Sigmoid colon (tissue), 7 donors: ENCODE data around the gene IQGAP1. TPM values are rescaled to one million over a fixed set of nuclear protein-coding genes. Genes with fewer than 3 reads are reported as not detected.

ENCODE experiments used
- DNase-seq: peaks from one replicate; pipeline ENCODE4 v3.0.0-alpha.2; 2019
- H3K27ac ChIP-seq, 4 donors: fragments of 200-600 bp; sonication (generic); one replicate each; pipeline ENCODE4 v1.5.1; 2016 to 2019; ENCODE audit warnings: mild to moderate bottlenecking in 1 of 4
- H3K27me3 ChIP-seq, 3 donors: fragments of 200-600 bp; sonication (generic); one replicate each; pipeline ENCODE4 v1.5.1; 2019; ENCODE audit warnings: mild to moderate bottlenecking in 1 of 3
- H3K36me3 ChIP-seq, 4 donors: fragments of 200-600 bp; sonication (generic); one replicate each; pipeline ENCODE4 v1.5.1; 2016 to 2019
- H3K4me1 ChIP-seq, 4 donors: fragments of 200-600 bp; sonication (generic); one replicate each; pipeline ENCODE4 v1.5.1; 2017 to 2019
- H3K4me3 ChIP-seq, 4 donors: fragments of 200-600 bp; sonication (generic); one replicate each; pipeline ENCODE4 v1.5.1; 2017 to 2019; ENCODE audit warnings: mild to moderate bottlenecking in 2 of 4, moderate library complexity in 1 of 4
- H3K9me3 ChIP-seq, 4 donors: fragments of 200-600 bp in 3 of 4; sonication (generic) in 3 of 4; one replicate each; pipeline versions ENCODE4 v1.5.1 to v1.6.1; 2013 to 2019
- EP300 ChIP-seq, 4 donors: sonication (generic); formaldehyde crosslinking; IDR thresholded peaks; one replicate each; pipeline ENCODE4 v1.6.1; 2017; ENCODE audit warnings: antibody characterized with exemption in 4 of 4
- POLR2A ChIP-seq, 2 donors: fragments of 450-650 bp; IDR thresholded peaks; one replicate each; pipeline ENCODE4 v1.6.1; 2016; ENCODE audit warnings: antibody characterized with exemption in 2 of 2, mild to moderate bottlenecking in 2 of 2, moderate library complexity in 2 of 2
- POLR2AphosphoS5 ChIP-seq, 4 donors: sonication (generic); formaldehyde crosslinking; IDR thresholded peaks; one replicate each; pipeline ENCODE4 v1.6.1; 2017; ENCODE audit warnings: antibody characterized with exemption in 4 of 4
- WGBS, 2 donors: extraction: QIAGEN DNeasy Blood & Tissue Kit; methylation state at CpG; one replicate each; pipeline ENCODE4 v1.1.7; 2013; 5-methylcytosine and 5-hydroxymethylcytosine counted together
- intact Hi-C: fragments of 100-400 bp; cut with DNase I; formaldehyde crosslinking; loops from one replicate; pipeline ENCODE4 v1.15.1; 2023
- polyA plus RNA-seq, 3 donors: library from polyadenylated mRNA; stranded (reverse); fragments of 200-250 nt; gene quantifications; one replicate each; pipeline ENCODE4 v1.2.3, GENCODE V29; 2013
- total RNA-seq, 4 donors: library from RNA; depleted of rRNA; stranded (reverse); fragments of >200 nt; gene quantifications; one replicate each; pipeline ENCODE4 v1.1.0, GENCODE V29; 2016
- TF ChIP-seq, protein P1 (sequence below), 4 experiments: fragments of 450-650 bp in 3 of 4; fragments of 200-600 bp in 1 of 4; IDR thresholded peaks; one replicate each; pipeline ENCODE4 v1.5.1; 2016 to 2019; ENCODE audit warnings: antibody characterized with exemption in 4 of 4, mild to moderate bottlenecking in 3 of 4, moderate library complexity in 2 of 4
- donor health status: healthy with polysubstance abuse.
- donor health status: Bipolar disorder and iron deficiency.
- donor health status: healthy.

The IQGAP1 gene
- total and polyA plus RNA-seq, 7 donors = 96.7 to 283 (median 135) TPM

DNA sequence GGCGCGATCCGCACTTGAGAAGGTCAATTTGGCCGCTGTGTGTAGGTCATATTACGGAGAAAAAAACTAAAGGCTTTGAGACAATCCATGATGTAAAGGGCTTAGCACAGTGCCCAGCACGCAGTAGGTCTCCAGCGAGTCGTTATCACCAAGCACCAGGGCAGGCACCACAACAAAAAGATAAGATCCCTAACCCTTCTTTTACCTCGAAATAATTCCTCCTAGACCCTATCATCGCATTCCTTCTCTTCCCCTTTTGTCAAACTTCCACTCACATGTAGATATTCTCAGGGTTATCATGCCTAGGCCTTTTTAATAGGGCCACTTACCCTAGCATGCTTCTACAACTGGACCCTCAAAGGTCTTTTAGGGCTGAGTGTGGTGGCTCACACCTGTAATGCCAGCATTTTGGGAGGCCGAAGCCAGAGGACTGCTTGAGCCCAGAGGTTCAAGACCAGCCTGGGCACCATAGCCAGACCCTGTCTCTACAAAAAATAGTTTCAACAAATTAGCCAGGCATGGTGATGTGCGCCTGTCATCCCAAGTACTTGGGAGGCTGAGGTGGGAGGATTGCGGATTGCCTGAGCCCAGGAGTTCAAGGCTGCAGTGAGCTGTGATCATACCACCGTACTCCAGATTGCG, 22.5 kb upstream of the IQGAP1 start:
- Histone ChIP-seq H3K9me3 (no peaks in the 10 kb centered on the region), H3K36me3 (no peaks in the 10 kb centered on the region), H3K27me3 (no peaks in the 10 kb centered on the region), H3K27ac (no peak overlapping the region), H3K4me3 (no peak overlapping the region), H3K4me1 (peaks cover 0 to 61% (median 43%) of the 10 kb centered on the region in 4 donors)
- 88 to 94% methylated on average over 15 of the region's 15 CpGs for WGBS, 2 donors
- TF ChIP-seq EP300 (IDR thresholded peaks at IDR 0.05) = no peak
- no peak for TF ChIP-seq POLR2A (IDR thresholded peaks at IDR 0.05)
- no peak for TF ChIP-seq POLR2AphosphoS5 (IDR thresholded peaks at IDR 0.05)
- TF ChIP-seq, protein P1, sequence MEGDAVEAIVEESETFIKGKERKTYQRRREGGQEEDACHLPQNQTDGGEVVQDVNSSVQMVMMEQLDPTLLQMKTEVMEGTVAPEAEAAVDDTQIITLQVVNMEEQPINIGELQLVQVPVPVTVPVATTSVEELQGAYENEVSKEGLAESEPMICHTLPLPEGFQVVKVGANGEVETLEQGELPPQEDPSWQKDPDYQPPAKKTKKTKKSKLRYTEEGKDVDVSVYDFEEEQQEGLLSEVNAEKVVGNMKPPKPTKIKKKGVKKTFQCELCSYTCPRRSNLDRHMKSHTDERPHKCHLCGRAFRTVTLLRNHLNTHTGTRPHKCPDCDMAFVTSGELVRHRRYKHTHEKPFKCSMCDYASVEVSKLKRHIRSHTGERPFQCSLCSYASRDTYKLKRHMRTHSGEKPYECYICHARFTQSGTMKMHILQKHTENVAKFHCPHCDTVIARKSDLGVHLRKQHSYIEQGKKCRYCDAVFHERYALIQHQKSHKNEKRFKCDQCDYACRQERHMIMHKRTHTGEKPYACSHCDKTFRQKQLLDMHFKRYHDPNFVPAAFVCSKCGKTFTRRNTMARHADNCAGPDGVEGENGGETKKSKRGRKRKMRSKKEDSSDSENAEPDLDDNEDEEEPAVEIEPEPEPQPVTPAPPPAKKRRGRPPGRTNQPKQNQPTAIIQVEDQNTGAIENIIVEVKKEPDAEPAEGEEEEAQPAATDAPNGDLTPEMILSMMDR (IDR thresholded peaks at IDR 0.05) = no peak
- intact Hi-C loops = loop anchor here (2.0 kb wide), 1 partner anchor 53 kb away; no protein-coding TSS in a partner anchor
- no peak for DNase-seq

DNA sequence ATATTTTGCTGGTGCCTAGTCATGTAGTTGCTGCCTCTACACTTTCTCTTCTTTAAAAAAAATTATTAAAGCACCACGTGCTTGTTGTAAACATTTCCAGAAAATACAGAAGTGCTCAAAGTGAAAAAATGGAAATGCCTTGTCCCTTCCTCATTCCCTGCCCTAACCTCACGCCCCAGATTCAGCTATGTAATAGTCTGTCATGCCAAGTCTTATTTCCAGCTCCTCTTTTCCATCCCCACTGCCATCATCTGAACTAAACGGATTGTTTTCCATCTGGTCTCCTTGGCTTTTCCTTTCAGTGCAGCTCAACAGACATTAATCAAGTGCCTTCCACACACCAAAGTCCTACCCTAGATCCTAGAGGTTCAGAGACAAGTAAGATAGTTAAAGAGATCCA, 20.5 kb upstream of the IQGAP1 start:
- Histone ChIP-seq H3K36me3 (no peaks in the 10 kb centered on the region), H3K4me3 (no peak overlapping the region), H3K27ac (peak overlapping the region; percentile 61 to 77 (median 72)), H3K4me1 (peaks cover 0 to 41% (median 34%) of the 10 kb centered on the region in 4 donors), H3K9me3 (no peaks in the 10 kb centered on the region), H3K27me3 (no peaks in the 10 kb centered on the region)
- intact Hi-C loops = no loop called here
- DNase-seq = no peak
- 42 to 45% methylated on average over 3 of the region's 3 CpGs for WGBS, 2 donors
- TF ChIP-seq POLR2A (IDR thresholded peaks at IDR 0.05) (no peak), POLR2AphosphoS5 (IDR thresholded peaks at IDR 0.05) (peak in 3 of 4 donors; percentile 36 to 57 (median 46)), EP300 (IDR thresholded peaks at IDR 0.05) (peak in 1 of 4 donors; percentile 9)
- TF ChIP-seq, protein P1 (IDR thresholded peaks at IDR 0.05) = no peak

DNA sequence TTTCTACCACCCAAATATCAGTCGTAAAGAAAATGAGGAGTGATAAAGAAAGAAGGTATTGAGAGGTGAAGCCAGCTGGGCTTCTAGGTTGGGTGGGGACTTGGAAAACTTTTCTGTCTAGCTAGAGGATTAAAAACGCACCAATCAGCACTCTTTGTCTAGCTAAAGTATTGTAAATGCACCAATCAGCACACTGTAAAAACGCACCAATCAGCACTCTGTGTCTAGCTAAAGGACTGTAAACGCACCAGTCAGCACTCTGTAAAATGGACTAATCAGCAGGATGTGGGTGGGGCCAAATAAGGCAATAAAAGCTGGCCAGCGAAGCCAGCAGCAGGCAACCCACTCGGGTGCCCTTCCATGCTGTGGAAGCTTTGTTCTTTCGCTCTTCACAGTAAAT, 13.0 kb upstream of the IQGAP1 start:
- intact Hi-C loops = no loop called here
- TF ChIP-seq POLR2A (IDR thresholded peaks at IDR 0.05) = no peak
- no peak for TF ChIP-seq EP300 (IDR thresholded peaks at IDR 0.05)
- TF ChIP-seq, protein P1 (IDR thresholded peaks at IDR 0.05) = no peak
- no peak for TF ChIP-seq POLR2AphosphoS5 (IDR thresholded peaks at IDR 0.05)
- no peaks in the 10 kb centered on the region for H3K27me3 ChIP-seq
- peaks cover 0 to 4% (median 0%) of the 10 kb centered on the region in 4 donors for H3K4me1 ChIP-seq
- no peaks in the 10 kb centered on the region for H3K9me3 ChIP-seq
- 95 to 96% methylated on average over 7 of the region's 7 CpGs for WGBS, 2 donors
- no peak for DNase-seq
- H3K27ac ChIP-seq = no peak overlapping the region
- H3K4me3 ChIP-seq = no peak overlapping the region
- H3K36me3 ChIP-seq = no peaks in the 10 kb centered on the region

DNA sequence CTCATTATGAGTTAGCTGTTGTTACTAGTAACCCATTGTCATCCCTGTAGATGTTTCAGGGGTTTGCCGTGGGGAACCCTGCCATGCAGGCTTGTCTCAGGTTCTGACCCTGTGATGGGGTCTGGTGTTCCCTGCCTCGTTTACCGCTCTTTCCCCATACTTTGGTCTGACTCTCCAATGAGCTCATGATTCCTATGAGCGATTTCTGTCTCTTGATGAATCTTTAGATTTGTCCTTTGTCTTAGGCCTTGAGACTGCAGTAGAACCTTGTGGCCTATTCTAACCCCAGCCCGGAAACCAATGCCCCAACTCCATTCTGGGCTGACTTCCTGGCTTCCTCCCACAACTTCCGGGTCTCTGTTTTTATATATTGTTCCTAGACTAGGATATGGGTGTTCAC, 11.3 kb upstream of the IQGAP1 start:
- Histone ChIP-seq H3K9me3 (no peaks in the 10 kb centered on the region), H3K4me1 (peaks cover 0 to 4% (median 0%) of the 10 kb centered on the region in 4 donors), H3K27me3 (no peaks in the 10 kb centered on the region), H3K27ac (no peak overlapping the region), H3K4me3 (no peak overlapping the region), H3K36me3 (no peaks in the 10 kb centered on the region)
- 37 to 72% methylated on average over 6 of the region's 6 CpGs for WGBS, 2 donors
- TF ChIP-seq, protein P1 (IDR thresholded peaks at IDR 0.05) = no peak
- no peak for TF ChIP-seq POLR2AphosphoS5 (IDR thresholded peaks at IDR 0.05)
- TF ChIP-seq POLR2A (IDR thresholded peaks at IDR 0.05) = no peak
- no peak for TF ChIP-seq EP300 (IDR thresholded peaks at IDR 0.05)
- no peak for DNase-seq
- intact Hi-C loops = no loop called here
